GM19455 (cell line): ENCODE measurements around the gene PAAF1.
"Not testable (repeated sequence)": the region's sequence is repeated elsewhere in the genome, so short reads cannot be mapped to it uniquely, and the experiment has no call there.

ENCODE experiments used
- ATAC-seq: cut with Tn5 transposase; IDR thresholded peaks from one replicate; pipeline ENCODE4 v1.9.1; 2021; ENCODE audit not compliant: unreplicated experiment

PAAF1 gene

DNA sequence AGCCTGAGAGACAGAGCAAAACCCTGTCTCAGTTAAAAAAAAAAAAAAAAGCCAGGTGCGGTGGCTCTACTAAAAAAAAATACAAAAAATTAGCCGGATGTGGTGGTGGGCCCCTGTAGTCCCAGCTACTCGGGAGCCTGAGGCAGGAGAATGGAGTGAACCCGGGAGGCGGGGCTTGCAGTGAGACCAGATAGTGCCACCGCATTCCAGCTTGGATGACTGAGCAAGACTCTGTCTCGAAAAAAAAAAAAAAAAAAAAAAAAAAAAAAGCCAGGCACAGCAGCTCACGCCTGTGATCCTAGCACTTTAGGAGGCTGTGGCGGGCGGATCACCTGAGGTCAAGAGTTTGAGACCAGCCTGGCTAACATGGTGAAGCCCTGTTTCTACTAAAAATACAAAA, 3.6 kb downstream of the PAAF1 start:
- ATAC-seq: not testable (repeated sequence)

- ATAC-seq: no peak
Observed at GRCh38 chr11:73883856-73884255, 7.1 kb downstream of the PAAF1 start.

DNA sequence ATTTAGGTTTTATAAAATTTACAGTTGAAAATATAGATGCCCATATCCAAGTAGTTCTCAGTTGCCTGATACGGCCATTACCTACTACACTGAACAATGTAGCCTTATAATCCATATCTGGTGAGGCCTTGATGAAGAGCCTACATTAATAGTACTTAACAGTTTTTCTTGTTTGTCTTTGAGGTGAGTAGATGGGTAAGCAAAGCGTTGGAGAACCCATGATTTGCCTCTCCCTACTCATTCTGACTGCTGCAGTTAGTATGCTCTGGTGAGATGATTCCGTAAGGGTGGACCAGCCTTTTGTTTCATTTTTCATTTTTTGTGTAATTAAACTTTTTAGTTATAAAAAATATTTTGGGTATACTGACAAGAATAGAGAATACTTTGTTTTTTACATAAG, 11.4 kb downstream of the PAAF1 start:
- no peak for ATAC-seq

DNA sequence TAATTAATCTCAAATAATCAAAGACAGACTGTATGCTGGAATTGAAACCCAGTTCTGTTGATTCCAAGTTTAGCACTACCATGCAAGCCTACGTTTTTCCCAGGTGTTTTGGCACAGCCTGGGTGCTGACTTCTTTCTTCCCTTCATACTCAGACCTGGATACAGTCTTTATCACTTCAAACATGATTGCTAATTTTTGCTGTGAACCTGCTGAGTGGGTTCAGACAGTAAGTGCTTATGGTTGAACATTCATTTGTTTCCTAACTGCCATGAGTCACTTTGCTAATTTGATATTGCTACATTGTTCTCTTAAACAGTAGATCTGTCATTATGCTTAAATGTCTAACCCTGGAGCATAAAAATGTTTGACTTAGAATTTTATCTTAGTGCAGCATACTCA, 12.2 kb downstream of the PAAF1 start:
- no peak for ATAC-seq

GRCh38 chr11:73889536-73889935, 12.7 kb downstream of the PAAF1 start:
- ATAC-seq: no peak

- ATAC-seq: no peak
Observed at GRCh38 chr11:73893041-73893440, 16.2 kb downstream of the PAAF1 start.

DNA sequence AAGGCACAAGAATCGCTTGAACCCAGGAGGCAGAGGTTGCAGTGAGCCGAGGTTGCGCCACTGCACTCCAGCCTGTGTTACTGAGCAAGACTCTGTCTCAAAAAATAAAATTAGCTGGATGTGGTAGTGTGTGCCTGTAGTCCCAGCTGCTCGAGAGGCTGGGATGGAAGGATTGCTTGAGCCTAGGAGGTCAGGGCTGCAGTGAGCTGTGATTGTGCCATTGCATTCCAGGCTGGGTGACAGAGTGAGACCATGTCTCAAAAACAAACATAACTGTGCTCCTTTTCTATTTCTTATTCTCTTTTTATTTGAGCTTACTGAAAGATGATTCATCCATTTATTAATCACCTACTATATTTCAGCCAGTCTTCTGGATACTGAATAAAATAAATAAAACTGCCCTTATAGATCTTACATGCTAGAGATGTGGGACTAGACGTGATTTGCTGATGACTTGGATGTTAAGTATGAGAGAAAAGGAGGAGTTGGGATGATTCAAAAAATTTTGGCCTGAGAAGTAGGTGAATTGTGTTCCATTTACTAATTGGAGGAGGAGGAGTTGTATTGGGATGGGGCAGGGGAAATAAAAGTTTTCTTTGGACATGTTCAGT, 18.0 kb downstream of the PAAF1 start:
- ATAC-seq: no peak

DNA sequence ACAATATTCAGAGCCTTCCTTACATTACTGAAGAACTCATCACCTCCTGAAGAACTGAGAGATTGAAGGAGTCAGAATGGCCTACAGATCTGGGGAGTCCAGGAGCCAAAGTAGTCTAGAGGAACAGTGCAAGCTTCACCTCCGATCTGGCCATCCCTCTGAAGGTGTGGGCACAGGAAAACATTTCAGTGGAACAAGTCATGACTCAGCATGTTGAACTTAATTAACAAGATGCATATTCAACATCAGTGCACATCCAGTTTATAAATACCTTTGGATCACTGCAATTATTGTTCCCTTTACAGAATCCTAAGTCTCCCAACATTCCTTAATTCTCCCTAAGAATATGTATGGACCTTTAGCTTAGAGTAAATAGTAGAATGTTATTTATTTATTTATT, 25.5 kb downstream of the PAAF1 start:
- ATAC-seq: no peak

DNA sequence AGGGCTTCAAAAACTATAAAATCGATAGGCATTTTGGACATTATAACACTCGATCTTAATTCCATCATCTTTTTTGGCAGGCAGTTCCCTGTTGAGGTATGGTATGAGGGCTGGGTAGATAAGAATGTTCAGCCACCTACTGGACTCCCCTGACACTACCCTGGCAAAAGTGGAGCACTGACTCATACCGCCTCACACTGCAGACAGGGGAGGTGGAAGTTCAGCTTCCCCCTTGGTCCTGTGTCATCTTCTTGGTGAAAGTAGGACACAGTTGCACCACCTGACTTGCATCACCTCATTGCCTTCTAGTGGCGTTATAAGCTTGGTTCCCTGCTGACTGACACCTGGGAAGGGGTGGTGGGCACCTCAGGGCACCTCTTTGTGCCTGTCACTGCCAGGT, 30.4 kb downstream of the PAAF1 start:
- ATAC-seq: no peak

DNA sequence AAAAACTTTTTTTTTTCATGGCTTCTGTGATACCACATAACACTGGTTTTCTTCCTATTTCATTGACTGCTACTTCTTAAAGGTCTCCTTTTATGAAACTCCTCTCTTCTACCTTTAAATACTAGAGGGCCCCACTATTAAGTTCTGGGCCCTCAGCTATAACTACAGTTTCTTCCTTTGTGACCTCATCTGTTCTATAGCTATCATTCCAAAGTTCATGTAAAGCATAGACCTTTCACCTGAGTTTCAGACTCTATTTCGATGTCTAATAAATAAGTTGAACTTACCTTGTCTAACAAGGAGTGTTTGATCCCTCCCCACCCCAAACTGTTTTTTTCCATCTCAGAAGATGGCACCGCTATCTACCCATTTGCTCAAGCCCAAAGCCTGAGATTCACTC, 35.2 kb downstream of the PAAF1 start:
- ATAC-seq: no peak

DNA sequence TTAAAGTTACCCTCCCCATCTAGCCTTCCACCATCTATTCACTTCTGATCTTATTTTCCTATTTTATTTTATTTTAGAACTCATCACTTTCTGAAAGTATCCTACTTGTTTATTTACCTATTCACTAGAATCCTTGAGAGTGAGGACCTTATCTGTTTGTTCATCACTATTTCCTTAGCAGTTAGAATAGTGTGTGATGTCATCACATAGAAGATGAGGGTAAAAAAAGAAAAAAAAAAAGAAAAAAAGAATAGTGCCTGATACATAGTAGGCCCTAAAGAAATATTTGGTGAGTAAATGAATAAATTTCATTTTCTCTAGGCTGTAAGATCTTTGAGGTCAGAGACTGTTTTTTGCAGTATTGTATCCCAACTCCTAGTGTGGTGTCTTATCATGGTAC, 36.7 kb downstream of the PAAF1 start:
- no peak for ATAC-seq

DNA sequence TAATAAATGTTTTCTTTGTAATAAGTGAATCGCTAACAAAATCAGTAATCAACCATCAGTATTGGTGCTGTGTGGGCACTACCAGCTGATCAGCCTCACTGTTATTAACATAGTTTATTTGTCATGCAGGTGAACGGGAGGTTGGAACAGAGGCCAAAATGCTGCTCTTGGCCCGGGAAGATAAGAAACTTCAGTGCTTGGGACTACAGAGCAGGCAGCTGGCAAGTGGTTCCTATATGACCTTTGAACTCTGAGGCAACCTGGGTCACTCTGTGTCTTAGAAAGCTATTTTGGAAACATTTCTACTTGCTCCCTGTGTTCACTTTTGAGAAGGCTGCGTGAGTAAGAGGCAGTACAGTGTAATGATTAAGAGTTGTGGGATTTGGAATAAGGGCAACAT, 37.5 kb downstream of the PAAF1 start:
- ATAC-seq: no peak

DNA sequence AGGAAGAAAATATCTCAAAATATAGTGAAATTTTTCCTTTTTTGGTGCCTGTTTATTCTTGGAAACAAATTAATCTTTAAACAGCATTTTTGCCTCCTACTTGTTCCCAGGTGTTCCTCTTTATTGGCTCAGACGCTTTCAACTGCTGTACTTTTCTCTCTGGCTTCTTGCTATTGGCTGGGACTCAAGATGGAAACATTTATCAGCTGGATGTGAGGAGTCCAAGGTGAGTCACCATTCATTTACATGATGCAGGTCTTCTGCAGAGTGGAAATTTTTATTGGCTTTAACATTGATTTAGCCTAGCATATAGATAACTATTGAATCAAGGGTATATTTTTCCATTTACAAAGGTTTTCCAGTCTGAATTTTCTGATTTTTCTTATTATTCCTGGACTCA, 39.6 kb downstream of the PAAF1 start:
- ATAC-seq: no peak

DNA sequence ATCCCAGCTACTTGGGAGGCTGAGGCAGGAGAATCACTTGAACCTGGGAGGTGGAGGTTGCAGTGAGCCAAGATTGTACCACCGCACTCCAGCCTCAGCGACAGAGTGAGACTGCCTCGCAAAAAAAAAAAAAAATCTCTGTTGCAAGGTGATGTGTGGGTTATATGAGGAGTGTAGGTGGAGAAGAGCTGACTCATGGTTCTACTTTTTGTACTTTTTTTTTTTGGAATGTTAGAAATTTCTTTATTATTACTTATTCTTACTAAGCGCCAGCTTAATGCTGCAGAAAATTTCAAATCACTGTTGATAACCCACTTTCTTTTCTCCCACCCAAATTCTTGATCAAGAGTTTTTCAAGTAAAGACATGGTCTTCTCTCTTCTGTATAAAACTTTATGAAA, 44.4 kb downstream of the PAAF1 start:
- ATAC-seq: no peak

- no peak for ATAC-seq
Observed at GRCh38 chr11:73929388-73929787, 52.6 kb downstream of the PAAF1 start.

GRCh38 chr11:73931039-73931645, 54.3 kb downstream of the PAAF1 start:
- ATAC-seq: no peak

GRCh38 chr11:73931951-73932350, 55.2 kb downstream of the PAAF1 start:
- no peak for ATAC-seq

DNA sequence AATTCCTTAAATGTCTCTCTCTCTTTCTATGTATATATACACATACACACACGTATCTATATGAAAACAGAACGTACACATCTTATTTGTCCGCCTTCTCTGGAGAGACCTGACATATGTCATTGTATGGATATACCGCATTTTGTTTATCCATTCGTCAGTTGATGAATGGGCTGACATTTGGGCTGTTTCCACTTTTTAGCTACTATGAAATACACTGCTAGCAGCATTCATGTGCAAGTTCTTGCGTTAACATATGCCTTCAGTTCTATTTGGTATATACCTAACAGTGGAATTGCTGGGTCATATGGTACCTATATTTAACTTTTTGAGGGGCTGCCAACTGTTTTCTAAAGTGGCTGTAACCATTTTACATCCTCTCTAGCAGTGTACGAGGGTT, 56.0 kb downstream of the PAAF1 start:
- no peak for ATAC-seq

- not testable (repeated sequence) for ATAC-seq
Observed at GRCh38 chr11:73936047-73936446, 59.2 kb downstream of the PAAF1 start.

DNA sequence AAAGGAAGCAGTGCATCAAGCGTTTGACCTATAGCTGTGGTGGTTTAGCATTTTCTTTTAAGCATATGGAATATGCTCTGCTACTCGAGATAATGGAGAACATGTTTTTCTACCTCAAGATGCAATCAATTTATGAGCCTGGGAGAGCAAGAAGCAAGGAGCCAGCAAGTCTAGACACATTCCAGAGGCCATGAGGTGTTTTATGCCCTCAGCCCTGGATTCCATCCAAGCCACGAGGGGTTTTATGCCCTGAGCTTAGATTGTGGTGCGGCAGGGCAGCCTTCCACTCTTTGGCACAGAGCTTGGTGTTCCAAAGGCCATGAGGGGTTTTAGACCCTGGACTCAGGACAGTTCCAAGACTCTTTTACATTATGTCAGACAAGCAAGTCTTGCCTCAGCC, 62.3 kb downstream of the PAAF1 start:
- no peak for ATAC-seq

DNA sequence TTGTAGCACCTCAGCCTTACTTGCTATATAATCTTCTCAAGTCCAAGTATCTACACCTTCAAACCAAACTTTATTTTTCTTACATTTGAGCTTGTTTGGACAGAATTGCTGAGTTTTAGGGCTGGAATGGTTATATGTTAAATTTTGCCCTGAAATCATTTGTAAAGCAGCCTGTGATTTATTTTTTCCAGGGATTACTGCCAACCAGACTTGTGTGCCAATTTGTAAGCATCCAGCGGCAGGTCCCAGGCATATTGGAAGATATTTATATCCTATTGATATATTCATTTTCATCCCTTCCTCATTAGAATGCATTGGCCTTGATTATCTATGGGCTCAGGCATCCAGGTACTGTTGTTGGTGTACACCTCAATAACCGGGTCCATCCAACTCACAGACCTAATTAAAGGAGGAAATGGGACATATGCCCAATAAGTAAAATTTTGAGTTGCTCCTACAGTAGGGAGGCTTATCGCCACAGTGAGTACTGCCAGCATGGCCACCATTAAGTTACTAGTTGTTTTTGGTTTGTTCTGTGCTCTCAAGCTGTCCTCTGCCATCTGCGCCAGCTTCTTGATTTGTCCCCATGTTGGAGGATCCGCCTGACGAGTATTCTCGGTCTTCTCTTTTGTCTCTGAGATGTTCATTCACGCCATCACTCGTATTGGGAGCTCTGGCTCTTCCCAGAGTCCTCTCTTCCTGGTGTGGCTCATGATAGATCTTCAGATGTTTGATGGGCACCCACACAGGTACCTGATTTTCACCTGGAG, 64.2 kb downstream of the PAAF1 start:
- ATAC-seq: no peak

- ATAC-seq: no peak
Observed at GRCh38 chr11:73942010-73942409, 65.2 kb downstream of the PAAF1 start.
